Suprapubic skin (tissue), 4 donors: ENCODE data around the gene PRDM10. TPM values are rescaled to one million over a fixed set of nuclear protein-coding genes. Genes with fewer than 3 reads are reported as not detected.

Source experiments
- DNase-seq, 2 donors: peaks; one replicate each; pipeline ENCODE4 v3.0.0-alpha.2; 2019; ENCODE audit warnings: low spot score in 2 of 2
- H3K27ac ChIP-seq: fragments of 200-600 bp; sonication (generic); one replicate; pipeline ENCODE4 v1.5.1; 2019
- H3K27me3 ChIP-seq: fragments of 200-600 bp; sonication (generic); one replicate; pipeline ENCODE4 v1.5.1; 2019
- H3K36me3 ChIP-seq: fragments of 200-600 bp; sonication (generic); one replicate; pipeline ENCODE4 v1.5.1; 2019
- H3K4me1 ChIP-seq: fragments of 200-600 bp; sonication (generic); one replicate; pipeline ENCODE4 v1.5.1; 2019
- H3K4me3 ChIP-seq: fragments of 200-600 bp; sonication (generic); one replicate; pipeline ENCODE4 v1.5.1; 2019; ENCODE audit warnings: mild to moderate bottlenecking
- H3K9me3 ChIP-seq: fragments of 200-600 bp; sonication (generic); one replicate; pipeline ENCODE4 v1.5.1; 2019
- CTCF ChIP-seq, 2 donors: fragments of 200-600 bp in 1 of 2; fragments of 450-650 bp in 1 of 2; sonication (generic) in 1 of 2; IDR thresholded peaks; one replicate each; pipeline ENCODE4 v1.5.1; 2016 to 2019; ENCODE audit warnings: antibody characterized with exemption in 2 of 2, mild to moderate bottlenecking in 1 of 2, moderate library complexity in 1 of 2
- EP300 ChIP-seq: sonication (generic); formaldehyde crosslinking; IDR thresholded peaks from one replicate; pipeline ENCODE4 v1.6.1; 2017; ENCODE audit warnings: antibody characterized with exemption
- POLR2A ChIP-seq, 2 donors: fragments of 450-650 bp; IDR thresholded peaks; one replicate each; pipeline ENCODE4 v1.6.1; 2017; ENCODE audit warnings: antibody characterized with exemption in 2 of 2, mild to moderate bottlenecking in 2 of 2, moderate library complexity in 2 of 2
- POLR2AphosphoS5 ChIP-seq, 3 donors: sonication (generic); formaldehyde crosslinking; IDR thresholded peaks; one replicate each; pipeline ENCODE4 v1.6.1; 2017; ENCODE audit warnings: antibody characterized with exemption in 3 of 3
- WGBS: methylation state at CpG from one replicate; pipeline ENCODE4 v1.1.5; 2018; 5-methylcytosine and 5-hydroxymethylcytosine counted together
- total RNA-seq, 4 donors: library from RNA; depleted of rRNA; stranded (reverse); fragments of >200 nt; gene quantifications; one replicate each; pipeline ENCODE4 v1.1.0, GENCODE V29; 2016

PRDM10 gene
- total RNA-seq, 4 donors from 2014 or later, result 11.4 to 49.8 (median 13.4) TPM

GRCh38 chr11:129985823-129986222, 16.8 kb downstream of the PRDM10 start:
- H3K27ac ChIP-seq, result no peak overlapping the region
- DNase-seq, result no peak
- TF ChIP-seq POLR2AphosphoS5 (IDR thresholded peaks at IDR 0.05) (no peak), EP300 (no peak), POLR2A (IDR thresholded peaks at IDR 0.05) (no peak), CTCF (IDR thresholded peaks at IDR 0.05) (no peak)
- no peaks in the 10 kb centered on the region for H3K9me3 ChIP-seq
- 84% methylated on average over 3 of the region's 3 CpGs for WGBS
- no peaks in the 10 kb centered on the region for H3K36me3 ChIP-seq
- H3K27me3 ChIP-seq, result no peaks in the 10 kb centered on the region
- H3K4me3 ChIP-seq, result no peak overlapping the region
- no peaks in the 10 kb centered on the region for H3K4me1 ChIP-seq

- H3K36me3 ChIP-seq, result no peaks in the 10 kb centered on the region
- DNase-seq, result no peak
- H3K4me3 ChIP-seq, result no peak overlapping the region
- no peaks in the 10 kb centered on the region for H3K9me3 ChIP-seq
- no peak overlapping the region for H3K27ac ChIP-seq
- no peak for TF ChIP-seq EP300
- no peak for TF ChIP-seq POLR2A (IDR thresholded peaks at IDR 0.05)
- TF ChIP-seq POLR2AphosphoS5 (IDR thresholded peaks at IDR 0.05), result no peak
- no peak for TF ChIP-seq CTCF (IDR thresholded peaks at IDR 0.05)
- no peaks in the 10 kb centered on the region for H3K27me3 ChIP-seq
- 90% methylated on average over 8 of the region's 8 CpGs for WGBS
- H3K4me1 ChIP-seq, result no peaks in the 10 kb centered on the region
These were observed 22.5 kb downstream of the PRDM10 start for GRCh38 chr11:129980086-129980485.

- H3K4me3 ChIP-seq, result no peak overlapping the region
- H3K27ac ChIP-seq, result no peak overlapping the region
- no peaks in the 10 kb centered on the region for H3K9me3 ChIP-seq
- no peaks in the 10 kb centered on the region for H3K4me1 ChIP-seq
- TF ChIP-seq POLR2A (IDR thresholded peaks at IDR 0.05) (no peak), CTCF (IDR thresholded peaks at IDR 0.05) (no peak), EP300 (no peak), POLR2AphosphoS5 (IDR thresholded peaks at IDR 0.05) (no peak)
- no peaks in the 10 kb centered on the region for H3K27me3 ChIP-seq
- no peak for DNase-seq
- 72% methylated on average over 4 of the region's 7 CpGs for WGBS
- no peaks in the 10 kb centered on the region for H3K36me3 ChIP-seq
These were observed 23.5 kb downstream of the PRDM10 start for GRCh38 chr11:129979046-129979605.

GRCh38 chr11:129978447-129978846, 24.2 kb downstream of the PRDM10 start:
- TF ChIP-seq CTCF (IDR thresholded peaks at IDR 0.05) (no peak), POLR2A (IDR thresholded peaks at IDR 0.05) (no peak), EP300 (no peak), POLR2AphosphoS5 (IDR thresholded peaks at IDR 0.05) (no peak)
- Histone ChIP-seq H3K4me3 (no peak overlapping the region), H3K27ac (no peak overlapping the region), H3K27me3 (no peaks in the 10 kb centered on the region), H3K36me3 (no peaks in the 10 kb centered on the region), H3K4me1 (no peaks in the 10 kb centered on the region), H3K9me3 (no peaks in the 10 kb centered on the region)
- DNase-seq, result no peak
- 89% methylated on average over 6 of the region's 6 CpGs for WGBS

GRCh38 chr11:129976328-129976727, 26.3 kb downstream of the PRDM10 start:
- H3K36me3 ChIP-seq, result no peaks in the 10 kb centered on the region
- H3K4me1 ChIP-seq, result no peaks in the 10 kb centered on the region
- 87% methylated on average over 6 of the region's 6 CpGs for WGBS
- no peak for DNase-seq
- H3K4me3 ChIP-seq, result no peak overlapping the region
- H3K9me3 ChIP-seq, result no peaks in the 10 kb centered on the region
- no peaks in the 10 kb centered on the region for H3K27me3 ChIP-seq
- H3K27ac ChIP-seq, result no peak overlapping the region
- TF ChIP-seq POLR2AphosphoS5 (IDR thresholded peaks at IDR 0.05) (no peak), POLR2A (IDR thresholded peaks at IDR 0.05) (no peak), EP300 (no peak), CTCF (IDR thresholded peaks at IDR 0.05) (no peak)
